ENCODE results near the gene ZNF423.

The ZNF423 gene

GRCh38 chr16:49671333-49671732 lies 184.6 kb downstream of the ZNF423 start:
- no peak overlapping the region for H3K4me3 ChIP-seq (ENCODE audit: low read depth, low read length)
- no peak for DNase-seq (ENCODE audit: low read depth)
- no peak for TF ChIP-seq CTCF (IDR thresholded peaks at IDR 0.05; ENCODE audit: insufficient read depth, low read depth, low read length, missing control alignments)

GRCh38 chr16:49670627-49671026 lies 185.3 kb downstream of the ZNF423 start:
- H3K4me3 ChIP-seq (ENCODE audit: low read depth, low read length): no peak overlapping the region
- DNase-seq (ENCODE audit: low read depth): no peak
- TF ChIP-seq CTCF (IDR thresholded peaks at IDR 0.05; ENCODE audit: insufficient read depth, low read depth, low read length, missing control alignments): no peak

- no peak overlapping the region for H3K4me3 ChIP-seq (ENCODE audit: low read depth, low read length)
- DNase-seq (ENCODE audit: low read depth): no peak
- TF ChIP-seq CTCF (IDR thresholded peaks at IDR 0.05; ENCODE audit: insufficient read depth, low read depth, low read length, missing control alignments): no peak
Observed at GRCh38 chr16:49665482-49666230, 190.3 kb downstream of the ZNF423 start.

- TF ChIP-seq CTCF (IDR thresholded peaks at IDR 0.05; ENCODE audit: insufficient read depth, low read depth, low read length, missing control alignments): no peak
- DNase-seq (ENCODE audit: low read depth): no peak
- H3K4me3 ChIP-seq (ENCODE audit: low read depth, low read length): no peak overlapping the region
Observed at GRCh38 chr16:49664221-49665215, 191.4 kb downstream of the ZNF423 start.

GRCh38 chr16:49663081-49664065 lies 192.5 kb downstream of the ZNF423 start:
- no peak for DNase-seq (ENCODE audit: low read depth)
- no peak for TF ChIP-seq CTCF (IDR thresholded peaks at IDR 0.05; ENCODE audit: insufficient read depth, low read depth, low read length, missing control alignments)
- no peak overlapping the region for H3K4me3 ChIP-seq (ENCODE audit: low read depth, low read length)

GRCh38 chr16:49662569-49662968 lies 193.3 kb downstream of the ZNF423 start:
- no peak for TF ChIP-seq CTCF (IDR thresholded peaks at IDR 0.05; ENCODE audit: insufficient read depth, low read depth, low read length, missing control alignments)
- DNase-seq (ENCODE audit: low read depth): no peak
- no peak overlapping the region for H3K4me3 ChIP-seq (ENCODE audit: low read depth, low read length)
